HFF-Myc (cell line): ENCODE data around the gene VEGFA.
A peak's percentile ranks its signal among the peaks of the same experiment; 100 is the strongest.

Experiments used
- DNase-seq: peaks from one replicate; pipeline ENCODE4 v3.0.0-alpha.2; 2011; ENCODE audit warnings: low read depth; ENCODE audit errors: extremely low read depth
- H3K4me3 ChIP-seq: replicated peaks from 2 replicates; pipeline ENCODE4 v1.5.1; 2011; ENCODE audit warnings: low read depth, mild to moderate bottlenecking, control low read depth, low read length
- TF ChIP-seq, protein P1 (sequence below): IDR thresholded peaks from 2 replicates; pipeline ENCODE4 v1.5.1; 2012; ENCODE audit warnings: mild to moderate bottlenecking, low read depth, low read length, control low read depth; ENCODE audit errors: missing control alignments

The VEGFA gene

GRCh38 chr6:43758617-43759050, 11.4 kb upstream of the VEGFA start:
- TF ChIP-seq, protein P1, sequence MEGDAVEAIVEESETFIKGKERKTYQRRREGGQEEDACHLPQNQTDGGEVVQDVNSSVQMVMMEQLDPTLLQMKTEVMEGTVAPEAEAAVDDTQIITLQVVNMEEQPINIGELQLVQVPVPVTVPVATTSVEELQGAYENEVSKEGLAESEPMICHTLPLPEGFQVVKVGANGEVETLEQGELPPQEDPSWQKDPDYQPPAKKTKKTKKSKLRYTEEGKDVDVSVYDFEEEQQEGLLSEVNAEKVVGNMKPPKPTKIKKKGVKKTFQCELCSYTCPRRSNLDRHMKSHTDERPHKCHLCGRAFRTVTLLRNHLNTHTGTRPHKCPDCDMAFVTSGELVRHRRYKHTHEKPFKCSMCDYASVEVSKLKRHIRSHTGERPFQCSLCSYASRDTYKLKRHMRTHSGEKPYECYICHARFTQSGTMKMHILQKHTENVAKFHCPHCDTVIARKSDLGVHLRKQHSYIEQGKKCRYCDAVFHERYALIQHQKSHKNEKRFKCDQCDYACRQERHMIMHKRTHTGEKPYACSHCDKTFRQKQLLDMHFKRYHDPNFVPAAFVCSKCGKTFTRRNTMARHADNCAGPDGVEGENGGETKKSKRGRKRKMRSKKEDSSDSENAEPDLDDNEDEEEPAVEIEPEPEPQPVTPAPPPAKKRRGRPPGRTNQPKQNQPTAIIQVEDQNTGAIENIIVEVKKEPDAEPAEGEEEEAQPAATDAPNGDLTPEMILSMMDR = peak; percentile 81
- H3K4me3 ChIP-seq = no peak overlapping the region
- DNase-seq = no peak

GRCh38 chr6:43759136-43759906, 10.7 kb upstream of the VEGFA start:
- TF ChIP-seq, protein P1 = no peak
- no peak for DNase-seq
- no peak overlapping the region for H3K4me3 ChIP-seq

GRCh38 chr6:43759907-43760206, 10.2 kb upstream of the VEGFA start:
- no peak overlapping the region for H3K4me3 ChIP-seq
- DNase-seq = no peak
- TF ChIP-seq, protein P1 = no peak

GRCh38 chr6:43760210-43761168, 9.5 kb upstream of the VEGFA start:
- no peak for DNase-seq
- TF ChIP-seq, protein P1 = no peak
- H3K4me3 ChIP-seq = no peak overlapping the region

GRCh38 chr6:43761666-43762409, 8.2 kb upstream of the VEGFA start:
- no peak overlapping the region for H3K4me3 ChIP-seq
- no peak for DNase-seq
- TF ChIP-seq, protein P1 = no peak

DNA sequence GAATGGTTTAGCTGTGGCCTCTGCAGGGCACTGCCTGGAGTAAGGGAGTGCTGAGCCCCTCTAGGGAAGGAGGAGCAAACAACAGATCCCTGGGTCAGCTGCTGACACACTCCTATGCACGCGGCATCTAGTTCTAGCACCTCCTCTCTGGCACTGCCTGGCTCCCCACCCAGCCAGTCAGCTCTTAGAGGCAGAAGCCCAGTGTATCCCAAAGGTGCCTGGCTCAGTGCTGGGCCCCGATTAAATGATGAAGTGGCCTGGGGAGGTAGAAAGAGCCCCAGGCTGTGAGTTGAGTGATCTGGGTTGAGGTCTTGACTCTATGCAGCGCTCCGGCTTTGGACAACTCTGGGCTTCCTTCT, 7.6 kb upstream of the VEGFA start:
- TF ChIP-seq, protein P1 = no peak
- no peak overlapping the region for H3K4me3 ChIP-seq
- DNase-seq = no peak
